HepG2 (cell line): ENCODE measurements around the gene NKPD1. TPM values are rescaled to one million over a fixed set of nuclear protein-coding genes. Genes with fewer than 3 reads are reported as not detected.

ENCODE experiments used
- BRCA1 ChIP-seq: sonication (generic); formaldehyde crosslinking; IDR thresholded peaks from 2 replicates; pipeline ENCODE4 v1.4.0; 2020; ENCODE audit warnings: missing genetic modification reagents
- CENPBD1 ChIP-seq: sonication (generic); formaldehyde crosslinking; IDR thresholded peaks from 2 replicates; pipeline ENCODE4 v1.8.0; 2022; ENCODE audit warnings: missing genetic modification reagents, low read depth, mild to moderate bottlenecking, borderline replicate concordance
- FOXJ3 ChIP-seq: sonication (generic); formaldehyde crosslinking; IDR thresholded peaks from 2 replicates; pipeline ENCODE4 v1.4.0; 2020; ENCODE audit warnings: missing genetic modification reagents, mild to moderate bottlenecking, borderline replicate concordance
- HNF4A ChIP-seq: sonication (generic); formaldehyde crosslinking; IDR thresholded peaks from 2 replicates; pipeline ENCODE4 v1.4.0; 2020; ENCODE audit warnings: missing genetic modification reagents
- KAT7 ChIP-seq: IDR thresholded peaks from 2 replicates; pipeline ENCODE4 v1.6.1; 2018; ENCODE audit warnings: borderline replicate concordance, missing compliant biosample characterization
- RFXAP ChIP-seq: sonication (generic); formaldehyde crosslinking; IDR thresholded peaks from 2 replicates; pipeline ENCODE4 v1.4.0; 2020; ENCODE audit warnings: missing genetic modification reagents, borderline replicate concordance
- SIN3A ChIP-seq: IDR thresholded peaks from 2 replicates; pipeline ENCODE4 v1.6.1; 2011; ENCODE audit warnings: low read depth, mild to moderate bottlenecking, control low read depth, low read length, borderline replicate concordance
- SSRP1 ChIP-seq: IDR thresholded peaks from 2 replicates; pipeline ENCODE4 v1.6.1; 2016; ENCODE audit warnings: control low read depth
- ZNF230 ChIP-seq: sonication (generic); formaldehyde crosslinking; IDR thresholded peaks from 2 replicates; pipeline ENCODE4 v1.4.0; 2020; ENCODE audit warnings: mild to moderate bottlenecking, missing genetic modification reagents
- ZSCAN9 ChIP-seq: IDR thresholded peaks from 2 replicates; pipeline ENCODE4 v1.6.1; 2016; ENCODE audit warnings: borderline replicate concordance
- polyA plus RNA-seq, 8 experiments: library from polyadenylated mRNA; depleted of rRNA in 3 of 8; stranded (reverse) in 7 of 8; unstranded in 1 of 8; fragments of >200 nt; fragmentation: Illumina TruSeq in 4 of 8; extraction: Trizol in 4 of 8; gene quantifications; 2 replicates each; pipeline versions ENCODE4 v1.2.1 to v1.2.3, GENCODE V29; 2011 to 2016; ENCODE audit warnings: low read depth in 4 of 8, missing spikeins in 1 of 8, mixed read lengths in 1 of 8; ENCODE audit not compliant: insufficient read depth in 1 of 8
- total RNA-seq, 5 experiments: library from RNA; depleted of rRNA; stranded (reverse); fragments of >200 nt; fragmentation: Illumina TruSeq; extraction: Trizol; gene quantifications; 2 replicates each; pipeline ENCODE4 v1.2.3, GENCODE V29; 2016; ENCODE audit warnings: low read depth in 1 of 5
- TF ChIP-seq, protein P1 (sequence below): sonication (generic); formaldehyde crosslinking; IDR thresholded peaks from 2 replicates; pipeline ENCODE4 v1.4.0; 2020; ENCODE audit warnings: missing genetic modification reagents; ENCODE audit errors: not compliant biosample characterization
- TF ChIP-seq, protein P2 (sequence below), 2 experiments: sonication (generic) in 1 of 2; formaldehyde crosslinking in 1 of 2; IDR thresholded peaks; 2 replicates each; pipeline versions ENCODE4 v1.6.1 to v1.9.0; 2014 to 2022; ENCODE audit warnings: antibody characterized with exemption in 1 of 2, borderline replicate concordance in 1 of 2, inconsistent platforms in 1 of 2, low read depth in 1 of 2, missing genetic modification reagents in 1 of 2
- TF ChIP-seq, protein P3 (sequence below): sonication (generic); formaldehyde crosslinking; IDR thresholded peaks from 2 replicates; pipeline ENCODE4 v1.8.1; 2023; ENCODE audit warnings: missing genetic modification reagents, inconsistent platforms, borderline replicate concordance
- TF ChIP-seq, protein P4 (sequence below), 2 experiments: sonication (generic) in 1 of 2; formaldehyde crosslinking in 1 of 2; IDR thresholded peaks; 2 replicates each; pipeline versions ENCODE4 v1.4.0 to v1.6.1; 2016 to 2020; ENCODE audit warnings: borderline replicate concordance in 1 of 2, low read depth in 1 of 2, mild to moderate bottlenecking in 1 of 2, missing genetic modification reagents in 1 of 2

NKPD1 gene
- total and polyA plus RNA-seq, 2 of the 13 experiments (the other 11 are each of a cell fraction or from before 2014, with no cell fraction given) = 0.03 TPM; not detected in 1

- TF ChIP-seq, protein P1, sequence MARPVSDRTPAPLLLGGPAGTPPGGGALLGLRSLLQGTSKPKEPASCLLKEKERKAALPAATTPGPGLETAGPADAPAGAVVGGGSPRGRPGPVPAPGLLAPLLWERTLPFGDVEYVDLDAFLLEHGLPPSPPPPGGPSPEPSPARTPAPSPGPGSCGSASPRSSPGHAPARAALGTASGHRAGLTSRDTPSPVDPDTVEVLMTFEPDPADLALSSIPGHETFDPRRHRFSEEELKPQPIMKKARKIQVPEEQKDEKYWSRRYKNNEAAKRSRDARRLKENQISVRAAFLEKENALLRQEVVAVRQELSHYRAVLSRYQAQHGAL (CRISPR knock-in tag) = no peak
- peak; percentile 41; the same call in 1 of the 2 replicates for TF ChIP-seq SIN3A
- TF ChIP-seq HNF4A (CRISPR knock-in tag) = peak; percentile 71
- no peak for TF ChIP-seq CENPBD1 (CRISPR knock-in tag)
- TF ChIP-seq, protein P2, sequence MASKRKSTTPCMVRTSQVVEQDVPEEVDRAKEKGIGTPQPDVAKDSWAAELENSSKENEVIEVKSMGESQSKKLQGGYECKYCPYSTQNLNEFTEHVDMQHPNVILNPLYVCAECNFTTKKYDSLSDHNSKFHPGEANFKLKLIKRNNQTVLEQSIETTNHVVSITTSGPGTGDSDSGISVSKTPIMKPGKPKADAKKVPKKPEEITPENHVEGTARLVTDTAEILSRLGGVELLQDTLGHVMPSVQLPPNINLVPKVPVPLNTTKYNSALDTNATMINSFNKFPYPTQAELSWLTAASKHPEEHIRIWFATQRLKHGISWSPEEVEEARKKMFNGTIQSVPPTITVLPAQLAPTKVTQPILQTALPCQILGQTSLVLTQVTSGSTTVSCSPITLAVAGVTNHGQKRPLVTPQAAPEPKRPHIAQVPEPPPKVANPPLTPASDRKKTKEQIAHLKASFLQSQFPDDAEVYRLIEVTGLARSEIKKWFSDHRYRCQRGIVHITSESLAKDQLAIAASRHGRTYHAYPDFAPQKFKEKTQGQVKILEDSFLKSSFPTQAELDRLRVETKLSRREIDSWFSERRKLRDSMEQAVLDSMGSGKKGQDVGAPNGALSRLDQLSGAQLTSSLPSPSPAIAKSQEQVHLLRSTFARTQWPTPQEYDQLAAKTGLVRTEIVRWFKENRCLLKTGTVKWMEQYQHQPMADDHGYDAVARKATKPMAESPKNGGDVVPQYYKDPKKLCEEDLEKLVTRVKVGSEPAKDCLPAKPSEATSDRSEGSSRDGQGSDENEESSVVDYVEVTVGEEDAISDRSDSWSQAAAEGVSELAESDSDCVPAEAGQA (IDR thresholded peaks at IDR 0.05; ENCODE audit: low read depth) = no peak; the same call in 1 of the 2 replicates
- TF ChIP-seq, protein P2 (CRISPR knock-in tag; IDR thresholded peaks at IDR 0.05; ENCODE audit: borderline replicate concordance) = no peak
- no peak for TF ChIP-seq ZNF230
- no peak for TF ChIP-seq KAT7
- TF ChIP-seq, protein P3, sequence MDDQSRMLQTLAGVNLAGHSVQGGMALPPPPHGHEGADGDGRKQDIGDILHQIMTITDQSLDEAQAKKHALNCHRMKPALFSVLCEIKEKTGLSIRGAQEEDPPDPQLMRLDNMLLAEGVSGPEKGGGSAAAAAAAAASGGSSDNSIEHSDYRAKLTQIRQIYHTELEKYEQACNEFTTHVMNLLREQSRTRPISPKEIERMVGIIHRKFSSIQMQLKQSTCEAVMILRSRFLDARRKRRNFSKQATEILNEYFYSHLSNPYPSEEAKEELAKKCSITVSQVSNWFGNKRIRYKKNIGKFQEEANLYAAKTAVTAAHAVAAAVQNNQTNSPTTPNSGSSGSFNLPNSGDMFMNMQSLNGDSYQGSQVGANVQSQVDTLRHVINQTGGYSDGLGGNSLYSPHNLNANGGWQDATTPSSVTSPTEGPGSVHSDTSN (CRISPR knock-in tag) = no peak
- no peak for TF ChIP-seq SSRP1 (CRISPR knock-in tag)
- TF ChIP-seq FOXJ3 (CRISPR knock-in tag) = no peak
- TF ChIP-seq BRCA1 (CRISPR knock-in tag) = no peak
- TF ChIP-seq RFXAP (CRISPR knock-in tag) = no peak
- TF ChIP-seq, protein P4, sequence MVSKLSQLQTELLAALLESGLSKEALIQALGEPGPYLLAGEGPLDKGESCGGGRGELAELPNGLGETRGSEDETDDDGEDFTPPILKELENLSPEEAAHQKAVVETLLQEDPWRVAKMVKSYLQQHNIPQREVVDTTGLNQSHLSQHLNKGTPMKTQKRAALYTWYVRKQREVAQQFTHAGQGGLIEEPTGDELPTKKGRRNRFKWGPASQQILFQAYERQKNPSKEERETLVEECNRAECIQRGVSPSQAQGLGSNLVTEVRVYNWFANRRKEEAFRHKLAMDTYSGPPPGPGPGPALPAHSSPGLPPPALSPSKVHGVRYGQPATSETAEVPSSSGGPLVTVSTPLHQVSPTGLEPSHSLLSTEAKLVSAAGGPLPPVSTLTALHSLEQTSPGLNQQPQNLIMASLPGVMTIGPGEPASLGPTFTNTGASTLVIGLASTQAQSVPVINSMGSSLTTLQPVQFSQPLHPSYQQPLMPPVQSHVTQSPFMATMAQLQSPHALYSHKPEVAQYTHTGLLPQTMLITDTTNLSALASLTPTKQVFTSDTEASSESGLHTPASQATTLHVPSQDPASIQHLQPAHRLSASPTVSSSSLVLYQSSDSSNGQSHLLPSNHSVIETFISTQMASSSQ (IDR thresholded peaks at IDR 0.05; ENCODE audit: low read depth) = no peak
- TF ChIP-seq, protein P4 (CRISPR knock-in tag; IDR thresholded peaks at IDR 0.05; ENCODE audit: borderline replicate concordance) = peak; percentile 47; the same call in 1 of the 2 replicates
- TF ChIP-seq ZSCAN9 (CRISPR knock-in tag) = 0 out of 2 replicates have a peak, but pooled peaks have one; percentile 55
Observed at GRCh38 chr19:45154064-45154827, 6.5 kb downstream of the NKPD1 start (continued).
